Measurements from ENCODE around the gene MEF2D.

The MEF2D gene

DNA sequence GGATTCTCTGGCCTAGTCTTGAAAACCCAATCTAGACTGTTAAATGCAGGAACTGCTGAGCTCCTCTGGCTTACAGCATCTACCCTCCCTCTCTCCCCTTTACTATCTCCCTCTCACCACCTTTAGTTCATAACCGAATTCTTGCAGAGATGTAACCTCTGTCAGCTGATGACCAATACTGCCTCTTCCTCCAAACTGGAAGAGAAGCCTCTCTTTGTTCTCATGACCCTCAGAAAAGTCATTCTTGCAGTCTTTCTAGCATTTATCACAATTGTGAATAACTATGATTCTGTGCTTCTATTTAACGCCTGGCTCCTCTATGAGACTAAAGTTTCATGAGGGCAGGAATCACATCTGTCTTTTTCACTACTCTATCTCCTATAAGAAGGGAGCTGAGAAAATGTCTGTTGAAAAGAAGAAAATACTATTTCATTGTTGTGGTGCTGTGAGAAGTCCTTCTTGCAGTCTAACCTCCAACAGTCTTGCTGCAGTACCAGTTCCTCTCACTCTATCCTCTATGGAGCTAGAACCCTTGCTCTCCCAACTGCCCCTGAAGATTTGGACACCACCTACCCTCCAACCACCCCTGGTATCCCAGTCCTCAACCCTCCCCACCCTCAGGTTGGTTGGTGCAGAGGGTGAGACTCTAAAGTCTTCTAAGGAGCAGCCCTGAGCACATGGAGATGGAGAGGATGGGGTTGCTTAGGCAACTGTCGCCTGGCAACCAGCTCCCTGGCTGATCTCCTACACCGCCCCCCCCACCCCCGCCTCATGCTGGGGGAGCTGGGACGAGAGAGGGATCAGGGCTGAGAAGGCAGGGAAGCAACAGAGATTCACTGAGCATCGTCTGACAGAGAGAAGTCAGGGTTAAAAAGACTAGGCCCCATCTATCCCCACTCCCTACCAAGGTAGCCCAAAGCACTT is 13.9 kb downstream of the MEF2D start:
- no peak for DNase-seq

DNA sequence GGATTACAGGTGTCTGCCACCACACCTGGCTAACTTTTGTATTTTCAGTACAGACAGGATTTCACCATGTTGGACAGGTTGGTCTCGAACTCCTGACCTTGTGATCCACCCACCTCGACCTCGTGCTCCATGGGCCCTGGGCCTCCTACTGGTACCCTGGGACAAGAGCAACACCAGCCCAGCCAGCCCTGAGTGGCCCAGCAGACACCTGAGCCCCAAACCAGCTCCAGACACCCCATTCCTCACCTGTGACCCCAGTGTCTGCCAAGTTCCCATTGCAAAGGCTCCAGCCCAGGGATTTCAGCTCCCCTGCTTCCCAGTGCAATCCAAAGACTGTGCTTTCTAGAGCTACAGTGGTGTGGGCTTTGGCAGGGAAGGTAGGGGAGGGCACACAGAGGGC is 14.6 kb downstream of the MEF2D start:
- DNase-seq, result no peak

DNA sequence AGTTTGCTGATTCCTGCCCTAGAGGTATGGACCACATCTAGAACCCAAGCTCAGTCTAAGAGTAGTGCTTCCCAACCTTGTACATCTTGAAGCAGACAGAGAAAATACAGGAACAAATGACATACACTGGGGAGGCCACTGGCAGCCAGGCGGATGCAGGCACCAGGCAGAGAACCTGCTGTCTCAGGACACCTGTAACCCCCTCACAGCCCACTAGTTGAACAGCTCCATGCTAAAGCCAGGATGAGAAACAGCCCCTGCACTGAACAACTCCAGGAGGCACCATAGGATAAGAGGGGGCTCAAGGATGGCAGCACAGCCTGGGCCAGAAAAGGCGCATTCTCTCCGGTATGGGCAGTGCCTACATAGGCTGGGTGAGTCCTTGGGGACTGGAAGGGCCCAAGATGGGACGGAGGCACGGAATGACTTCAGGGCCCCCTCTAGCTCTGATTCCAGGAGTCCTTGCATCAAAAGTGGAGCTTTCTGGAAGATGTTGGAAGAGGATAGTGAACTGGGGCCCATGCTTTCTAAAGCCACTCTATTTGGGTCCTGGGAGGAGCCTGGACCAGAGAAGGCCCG is 16.0 kb downstream of the MEF2D start:
- no peak for DNase-seq

DNA sequence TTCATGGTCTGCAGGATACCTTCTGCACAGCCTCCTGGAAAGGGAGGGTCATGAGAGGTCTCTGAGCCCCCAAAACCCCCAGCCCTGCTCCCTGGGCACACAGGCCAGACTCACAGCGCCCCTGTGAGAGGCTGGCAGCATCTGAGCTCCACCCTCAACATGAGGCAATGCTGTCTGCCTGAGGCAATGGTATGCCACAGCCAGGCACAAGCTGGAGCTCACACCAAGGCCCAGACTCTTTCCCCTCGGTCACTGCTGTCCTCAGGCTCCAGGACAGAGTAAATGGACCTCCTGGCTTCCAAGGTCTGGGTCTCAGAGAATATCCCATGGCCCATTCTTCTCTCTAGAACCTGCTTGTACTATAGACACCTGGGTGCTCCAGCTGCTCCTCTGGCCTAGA is 17.2 kb downstream of the MEF2D start:
- no peak for DNase-seq

DNA sequence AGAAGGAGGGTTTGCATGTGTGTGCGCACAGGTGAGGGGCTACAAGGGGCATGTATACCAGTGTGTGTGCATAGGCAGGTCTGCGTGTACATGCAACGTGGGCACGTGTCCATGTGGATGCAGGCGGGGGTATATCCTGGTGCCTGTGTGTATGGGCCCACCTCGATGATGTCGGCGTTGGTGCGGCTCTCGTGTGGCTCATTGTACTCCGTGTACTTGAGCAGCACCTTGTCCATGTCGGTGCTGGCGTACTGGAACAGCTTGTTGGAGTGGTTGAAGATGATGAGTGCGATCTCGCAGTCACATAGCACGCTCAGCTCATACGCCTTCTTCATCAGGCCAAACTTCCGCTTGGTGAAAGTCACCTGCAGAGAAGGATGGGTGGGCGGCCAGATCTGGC is 18.3 kb downstream of the MEF2D start:
- DNase-seq, result no peak

GRCh38 chr1:156481527-156481926 is 19.0 kb downstream of the MEF2D start:
- DNase-seq, result no peak

DNA sequence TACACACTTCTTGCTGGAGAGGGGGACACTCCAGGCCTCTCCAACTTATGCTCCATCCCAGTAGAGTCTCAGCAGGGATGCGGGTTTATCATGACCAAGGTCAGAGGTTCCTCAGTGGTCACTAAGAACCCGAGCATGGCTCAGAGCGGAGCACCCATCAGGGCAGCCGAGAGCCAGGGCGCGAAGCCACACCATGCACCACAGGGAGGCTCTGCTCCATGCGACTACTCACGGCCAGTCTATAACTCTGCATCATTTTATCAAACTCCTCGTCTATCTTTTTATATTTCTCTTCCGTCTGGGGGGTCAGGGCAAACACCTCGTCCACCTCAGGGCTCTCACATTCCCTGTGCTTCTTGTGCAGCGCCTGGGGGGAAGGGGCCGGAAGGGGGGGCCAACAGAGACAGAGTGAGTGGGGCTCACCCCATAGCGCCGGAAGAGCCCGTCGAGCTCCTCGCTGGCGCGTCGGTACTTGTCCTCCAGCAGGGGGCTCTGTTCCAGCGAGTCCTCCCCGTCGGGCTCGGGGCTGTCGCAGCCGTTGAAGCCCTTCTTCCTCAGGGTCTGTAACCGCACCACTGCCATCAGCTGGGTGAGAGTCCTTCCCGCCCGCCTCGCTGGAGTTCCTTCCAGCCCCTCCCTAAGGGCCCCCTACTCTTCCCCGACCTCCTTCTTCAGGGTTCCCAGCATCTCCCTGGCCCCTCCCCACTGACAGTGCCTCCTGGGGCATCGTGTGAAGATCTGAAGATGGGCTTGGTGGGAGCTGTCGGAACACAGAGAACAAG is 20.0 kb downstream of the MEF2D start:
- no peak for DNase-seq

GRCh38 chr1:156480016-156480370 is 20.6 kb downstream of the MEF2D start:
- no peak for DNase-seq

- DNase-seq, result no peak
These were observed 21.2 kb downstream of the MEF2D start for GRCh38 chr1:156479093-156480015.

GRCh38 chr1:156478250-156478627 is 22.3 kb downstream of the MEF2D start:
- DNase-seq, result no peak

DNA sequence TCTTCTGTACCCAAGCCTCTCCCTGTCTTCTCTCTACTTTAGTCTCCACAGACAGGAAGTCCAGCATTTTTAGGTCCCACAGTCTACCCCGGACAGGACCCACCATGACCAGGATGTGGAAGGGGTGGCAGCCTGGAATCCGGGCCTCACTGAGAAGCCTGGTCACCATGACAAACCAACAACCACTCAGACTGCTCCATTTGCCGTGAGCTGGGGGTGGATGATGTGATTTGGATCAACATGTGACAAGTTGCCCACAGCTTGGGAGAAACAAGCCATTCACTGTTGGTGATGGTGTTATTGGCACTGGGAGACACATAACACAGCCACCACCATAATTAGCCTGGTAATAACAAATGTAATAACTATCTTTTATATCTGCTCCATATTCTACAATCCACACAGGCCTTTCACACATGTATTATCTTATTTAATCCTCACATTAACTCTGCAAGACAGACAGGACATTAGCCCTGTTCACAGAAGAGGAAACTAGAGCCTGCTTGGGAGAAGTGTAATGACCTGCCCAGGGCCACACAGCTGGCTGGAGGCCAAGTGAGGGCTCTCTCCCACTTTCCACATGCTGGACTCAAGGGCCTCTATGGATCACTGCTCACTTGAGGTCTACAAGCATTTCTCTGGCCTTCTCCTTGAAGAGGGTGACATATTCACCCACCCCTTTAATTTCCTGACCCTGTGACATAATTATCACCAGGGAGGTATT is 22.9 kb downstream of the MEF2D start:
- no peak for DNase-seq

GRCh38 chr1:156476501-156477298 is 23.9 kb downstream of the MEF2D start:
- DNase-seq, result no peak

- DNase-seq, result no peak
These were observed 24.7 kb downstream of the MEF2D start for GRCh38 chr1:156475568-156476500.

DNA sequence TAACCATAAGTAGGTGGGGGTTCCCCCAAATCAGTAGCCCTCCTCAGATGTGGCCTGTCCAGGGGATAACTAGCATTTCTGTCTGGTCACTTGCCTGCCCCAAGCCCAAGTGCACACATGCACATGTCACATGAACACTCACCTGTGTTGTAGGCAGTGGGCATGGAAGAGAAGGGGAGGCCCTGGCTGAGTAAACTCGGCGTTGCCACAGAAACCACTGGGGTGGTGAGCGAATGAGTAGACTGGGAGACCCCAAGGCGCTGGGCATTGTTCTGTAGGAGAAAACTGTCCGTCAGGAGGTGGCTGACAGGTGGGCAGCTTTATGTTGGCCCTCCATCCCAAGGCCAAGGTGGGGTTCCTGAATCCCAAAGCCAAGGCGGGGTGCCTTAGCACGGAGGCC is 25.6 kb downstream of the MEF2D start:
- DNase-seq, result no peak

- DNase-seq, result no peak
These were observed 28.8 kb downstream of the MEF2D start for GRCh38 chr1:156471496-156472490.

DNA sequence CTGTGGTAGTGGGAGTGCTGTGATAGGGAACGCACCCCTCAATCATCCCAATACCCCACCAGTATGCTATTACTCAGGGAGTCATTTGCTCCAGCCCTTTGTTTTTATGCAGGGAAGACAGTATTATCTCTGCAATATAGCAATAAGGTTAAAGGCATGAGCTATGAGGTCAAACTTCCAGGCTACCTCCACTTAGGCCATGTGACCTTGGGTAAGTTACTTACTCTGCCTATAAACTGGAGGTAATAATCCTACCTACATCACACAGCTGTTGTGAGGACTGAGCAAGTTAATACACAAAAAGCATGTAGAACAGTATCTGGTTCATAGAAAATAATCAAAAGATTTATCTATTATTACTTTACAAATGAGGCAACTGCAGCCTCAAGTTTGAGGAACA is 30.1 kb downstream of the MEF2D start:
- DNase-seq, result no peak

DNA sequence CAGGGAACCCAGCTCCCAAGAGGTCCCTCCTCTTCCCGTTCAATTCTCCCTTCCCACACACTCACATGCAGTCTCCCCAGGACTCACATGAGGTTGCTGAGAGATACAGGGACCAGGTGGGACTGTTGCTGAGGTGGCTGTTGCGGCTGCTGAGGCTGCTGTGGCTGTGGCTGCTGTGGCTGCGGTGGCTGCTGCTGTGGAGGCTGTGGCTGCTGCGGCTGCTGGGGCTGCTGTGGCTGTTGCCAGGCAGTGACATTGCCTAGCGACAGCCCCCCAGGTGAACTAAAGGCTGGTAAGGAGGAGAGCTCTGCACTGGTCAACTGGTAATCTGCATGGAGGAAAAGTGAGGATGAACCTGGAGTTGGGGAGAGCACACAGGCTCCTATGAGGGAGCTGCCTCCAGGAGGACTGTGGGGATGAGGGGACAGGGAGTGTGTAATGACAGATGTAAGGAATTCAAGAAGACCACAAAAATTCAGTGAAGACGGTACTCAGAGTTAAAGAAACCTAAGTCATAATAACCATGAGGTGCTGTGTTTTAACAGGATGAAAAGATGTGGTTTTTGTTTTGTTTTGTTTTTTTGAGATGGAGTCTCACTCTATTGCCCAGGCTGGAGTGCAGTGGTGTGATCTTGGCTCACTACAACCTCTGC is 31.8 kb downstream of the MEF2D start:
- no peak for DNase-seq

DNA sequence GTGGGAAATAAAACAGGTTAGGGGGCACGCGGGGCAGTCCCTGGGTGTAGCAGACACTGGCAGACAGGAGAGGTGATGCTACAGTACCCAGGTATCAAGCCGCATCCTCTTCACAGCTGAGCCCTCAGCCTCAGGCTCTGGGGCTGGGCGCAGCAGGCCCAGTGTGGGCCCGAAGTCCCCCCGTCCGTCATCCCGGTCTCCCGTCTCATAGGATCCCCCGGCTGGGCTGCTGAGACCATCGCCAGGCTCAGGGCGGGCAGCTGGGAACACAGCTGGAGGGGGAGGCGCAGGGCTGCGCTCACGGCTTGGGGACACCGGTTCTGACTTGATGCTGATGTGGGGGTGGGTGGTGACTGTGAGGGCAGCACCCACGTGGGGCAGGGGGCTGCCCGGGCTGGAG is 32.7 kb downstream of the MEF2D start:
- no peak for DNase-seq

All from SW 1271 (cell line).